SK-N-MC (cell line): ENCODE results near the gene SDK2.
"Not testable (repeated sequence)": the region's sequence is repeated elsewhere in the genome, so short reads cannot be mapped to it uniquely, and the experiment has no call there.

Experiments
- DNase-seq: peaks from one replicate; pipeline ENCODE4 v3.0.0-alpha.2; 2011; ENCODE audit warnings: low read depth, low spot score
- H3K27ac ChIP-seq: fragments of 200-600 bp; sonication (generic); 2 replicates; pipeline ENCODE4 v1.5.1; 2016; ENCODE audit warnings: mixed run types
- H3K36me3 ChIP-seq: fragments of 200-600 bp; sonication (generic); 2 replicates; pipeline ENCODE4 v1.6.1; 2017; ENCODE audit warnings: antibody characterized with exemption, low read length, mixed read lengths; ENCODE audit not compliant: insufficient read depth
- H3K4me3 ChIP-seq: fragments of 200-600 bp; sonication (generic); 2 replicates; pipeline ENCODE4 v1.5.1; 2016
- H3K9ac ChIP-seq: fragments of 200-600 bp; sonication (generic); 2 replicates; pipeline ENCODE4 v1.8.0; 2017; ENCODE audit warnings: mixed run types, mixed read lengths; ENCODE audit not compliant: insufficient read length
- H3K9me3 ChIP-seq: fragments of 200-600 bp; sonication (generic); 2 replicates; pipeline ENCODE4 v1.6.1; 2017; ENCODE audit warnings: low read depth, mild to moderate bottlenecking, antibody characterized with exemption, low read length, moderate library complexity, mixed read lengths
- EZH2 ChIP-seq: fragments of 200-600 bp; sonication (generic); IDR thresholded peaks from one replicate; pipeline ENCODE4 v1.6.1; 2017; ENCODE audit warnings: antibody characterized with exemption
- FOXP2 ChIP-seq: optimal IDR thresholded peaks from 2 replicates; pipeline ENCODE3; 2011; ENCODE audit warnings: mild to moderate bottlenecking, moderate library complexity; ENCODE audit not compliant: insufficient read depth; ENCODE audit errors: extremely low read length, control extremely low read depth
- POLR2AphosphoS5 ChIP-seq: IDR thresholded peaks from 2 replicates; pipeline ENCODE4 v1.6.1; 2012; ENCODE audit warnings: mild to moderate bottlenecking, low read depth, low read length, borderline replicate concordance

SDK2 gene

DNA sequence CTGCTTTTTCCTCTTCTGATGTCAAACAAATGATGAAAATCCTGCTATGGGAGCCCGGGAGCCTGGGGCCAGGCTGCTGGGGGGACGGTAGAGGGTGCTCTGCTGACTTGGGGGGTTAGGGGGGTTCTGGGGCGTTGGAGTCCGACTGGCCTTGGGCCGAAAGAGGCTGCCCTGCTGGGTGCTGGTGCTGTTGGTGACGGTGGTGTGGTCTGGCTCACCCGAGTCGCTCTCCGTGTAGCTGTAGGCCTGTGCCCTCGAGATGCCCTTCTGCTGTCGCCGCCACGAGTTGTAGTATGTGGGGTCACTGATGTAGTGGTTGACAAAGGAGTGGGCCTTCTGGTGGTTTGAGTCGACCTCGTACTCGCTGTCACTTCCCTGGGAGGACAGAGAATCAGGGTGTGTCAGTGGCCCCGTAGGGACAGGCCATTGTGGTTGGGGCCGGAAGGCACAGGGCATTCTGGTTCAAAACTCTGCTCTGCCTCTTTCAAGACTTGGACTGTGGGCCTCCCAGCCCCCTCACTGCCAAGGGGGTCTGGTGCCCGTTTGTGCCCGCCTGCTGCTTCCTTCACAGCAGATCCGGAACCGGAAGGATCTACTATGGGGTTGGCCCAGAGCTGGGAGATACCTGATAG, 305.6 kb downstream of the SDK2 start:
- DNase-seq = no peak
- Histone ChIP-seq H3K9ac (no peak overlapping the region), H3K27ac (no peak overlapping the region), H3K4me3 (no peak overlapping the region), H3K36me3 (no peaks in the 10 kb centered on the region), H3K9me3 (no peaks in the 10 kb centered on the region)
- TF ChIP-seq POLR2AphosphoS5 (no peak), FOXP2 (no peak), EZH2 (no peak)

DNA sequence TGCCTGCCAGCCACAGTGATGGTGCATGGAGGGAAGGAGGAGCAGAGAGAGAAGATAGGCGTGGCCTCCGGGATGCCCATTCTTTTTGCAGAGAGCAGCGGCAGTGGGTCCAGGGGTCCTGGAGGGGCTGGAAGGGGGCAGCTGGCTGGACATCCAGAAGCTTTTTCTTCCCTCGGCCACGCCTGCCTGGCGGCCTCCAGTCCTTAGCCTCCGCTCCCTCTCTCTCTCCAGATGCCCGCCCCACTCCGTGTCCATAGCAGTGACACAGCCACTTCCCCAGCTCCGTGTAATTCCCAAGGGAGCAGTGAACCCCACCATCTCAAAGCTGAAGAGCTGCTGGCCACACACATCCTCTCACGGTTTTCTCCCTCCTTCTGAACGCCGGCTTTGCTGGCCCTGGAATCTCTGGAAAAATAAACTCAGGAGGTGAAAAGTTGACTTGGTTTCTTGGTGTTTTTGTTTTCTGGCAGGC, 306.2 kb downstream of the SDK2 start:
- no peak for DNase-seq
- no peak overlapping the region for H3K4me3 ChIP-seq

DNA sequence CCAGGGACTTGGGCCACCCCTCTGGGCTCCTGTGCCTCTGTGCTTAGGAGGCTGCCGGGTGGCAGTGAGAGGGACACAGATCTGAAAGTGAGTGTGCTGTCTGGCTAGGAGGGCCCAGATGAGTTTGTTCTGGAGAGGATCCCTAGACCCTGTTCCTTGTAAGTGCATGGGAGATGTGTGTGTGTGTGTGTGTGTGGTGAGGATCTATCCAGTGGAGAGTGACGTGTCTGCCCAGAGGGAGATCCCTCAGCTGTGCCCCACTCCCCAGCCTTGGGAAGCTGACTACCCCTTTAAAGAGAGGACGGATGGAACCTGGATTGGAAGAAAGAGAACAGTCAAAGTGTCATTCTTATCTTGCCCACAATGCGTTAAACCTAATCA, 306.9 kb downstream of the SDK2 start:
- Histone ChIP-seq H3K9ac (no peak overlapping the region), H3K36me3 (no peaks in the 10 kb centered on the region), H3K27ac (no peak overlapping the region), H3K4me3 (no peak overlapping the region), H3K9me3 (no peaks in the 10 kb centered on the region)
- no peak for TF ChIP-seq EZH2
- no peak for TF ChIP-seq FOXP2
- DNase-seq = no peak

More for the DNA sequence above, 306.2 kb downstream of the SDK2 start:
- H3K27ac ChIP-seq = no peak overlapping the region
- no peaks in the 10 kb centered on the region for H3K36me3 ChIP-seq
- TF ChIP-seq POLR2AphosphoS5 (no peak), FOXP2 (no peak), EZH2 (no peak)
- H3K9ac ChIP-seq = no peak overlapping the region
- H3K9me3 ChIP-seq = no peaks in the 10 kb centered on the region

DNA sequence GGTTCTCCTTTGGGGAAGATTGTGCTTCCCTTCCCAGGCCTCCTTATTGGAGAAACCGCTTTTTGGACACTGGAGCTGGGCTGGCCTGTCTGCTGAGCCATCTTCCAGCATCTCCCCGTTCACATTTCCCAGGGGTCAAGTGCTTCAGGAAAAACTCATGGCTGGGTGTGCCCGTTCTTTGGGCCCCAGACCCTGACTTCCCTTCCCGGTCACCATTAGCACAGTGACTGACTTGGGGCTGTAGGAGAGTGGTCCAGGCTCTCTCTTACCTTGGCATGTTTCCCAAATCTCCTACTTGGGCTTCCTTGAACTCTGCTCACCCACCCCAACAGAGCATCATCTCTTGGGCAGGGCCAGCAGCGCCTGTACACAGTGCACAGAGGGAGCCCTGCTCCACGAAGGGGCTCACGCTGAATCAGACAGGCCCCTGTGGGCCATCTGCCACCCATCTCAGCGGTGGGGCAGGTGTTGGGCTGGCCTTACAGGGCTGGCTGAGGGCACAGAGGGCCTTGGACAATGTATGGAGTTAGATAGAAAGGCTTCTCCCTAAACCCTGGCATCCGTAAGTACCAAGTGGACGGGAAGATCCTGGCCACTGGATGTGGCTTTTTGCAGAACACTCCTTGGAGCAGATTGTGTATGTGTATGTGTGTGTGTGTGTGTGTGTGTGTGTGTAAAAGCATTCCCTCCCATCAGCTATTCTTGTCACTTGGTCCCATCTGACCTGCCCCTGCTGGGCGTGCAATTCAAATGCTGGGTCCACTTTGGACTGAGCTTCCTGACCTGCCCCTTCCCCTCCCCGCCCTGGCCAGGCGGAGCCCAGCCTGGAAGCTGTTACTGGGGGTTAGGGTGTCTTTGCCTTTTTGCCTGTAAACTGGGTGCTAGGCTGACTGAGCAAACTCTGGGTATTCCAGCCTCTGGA, 307.6 kb downstream of the SDK2 start:
- no peak for DNase-seq

DNA sequence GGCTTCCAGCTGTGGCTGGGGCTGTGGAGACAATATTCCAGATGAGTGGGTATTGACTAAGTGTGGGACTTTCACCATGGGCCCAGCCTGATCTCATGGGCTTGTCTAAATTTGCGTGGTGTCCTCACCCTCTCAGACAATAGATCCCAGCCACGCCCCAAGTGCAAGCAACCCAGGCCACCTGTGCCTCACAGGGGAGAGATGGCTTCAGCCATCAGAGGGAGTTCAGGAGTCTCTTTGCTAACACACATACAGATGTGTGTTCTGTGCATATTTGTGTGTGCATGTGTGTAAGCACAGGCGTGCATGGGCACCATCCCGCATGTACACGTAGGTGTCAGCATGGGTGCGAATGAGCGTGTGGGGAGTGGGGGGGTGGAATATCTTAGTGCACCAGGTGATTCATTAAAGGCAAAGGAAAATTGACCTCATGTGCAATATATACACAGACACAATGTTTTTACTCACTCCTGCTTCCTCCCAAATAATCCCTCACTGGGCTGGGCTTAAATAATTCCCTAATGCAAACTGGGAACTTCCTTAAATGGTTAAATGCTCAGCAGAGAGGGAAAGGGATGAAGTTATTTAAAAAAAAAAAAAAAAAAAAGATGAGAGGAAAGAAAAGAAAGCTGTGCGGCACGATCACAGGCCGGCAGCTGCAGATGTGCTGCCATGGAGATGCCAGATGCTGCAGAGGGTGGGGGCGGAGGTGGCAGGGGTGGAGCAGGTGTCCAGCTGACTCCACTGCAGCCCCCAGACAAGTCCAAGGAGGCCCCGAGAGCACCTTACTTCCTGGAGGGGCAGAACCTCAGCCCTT, 308.4 kb downstream of the SDK2 start:
- no peak overlapping the region for H3K9ac ChIP-seq
- H3K4me3 ChIP-seq = no peak overlapping the region
- no peaks in the 10 kb centered on the region for H3K9me3 ChIP-seq
- no peak for TF ChIP-seq POLR2AphosphoS5
- no peak for TF ChIP-seq EZH2
- TF ChIP-seq FOXP2 = no peak
- no peak overlapping the region for H3K27ac ChIP-seq
- H3K36me3 ChIP-seq = no peaks in the 10 kb centered on the region
- DNase-seq = no peak

More for the DNA sequence above, 307.6 kb downstream of the SDK2 start:
- Histone ChIP-seq H3K4me3 (no peak overlapping the region), H3K27ac (no peak overlapping the region), H3K36me3 (no peaks in the 10 kb centered on the region), H3K9me3 (no peaks in the 10 kb centered on the region), H3K9ac (no peak overlapping the region)
- TF ChIP-seq FOXP2 (no peak), EZH2 (no peak), POLR2AphosphoS5 (no peak)

DNA sequence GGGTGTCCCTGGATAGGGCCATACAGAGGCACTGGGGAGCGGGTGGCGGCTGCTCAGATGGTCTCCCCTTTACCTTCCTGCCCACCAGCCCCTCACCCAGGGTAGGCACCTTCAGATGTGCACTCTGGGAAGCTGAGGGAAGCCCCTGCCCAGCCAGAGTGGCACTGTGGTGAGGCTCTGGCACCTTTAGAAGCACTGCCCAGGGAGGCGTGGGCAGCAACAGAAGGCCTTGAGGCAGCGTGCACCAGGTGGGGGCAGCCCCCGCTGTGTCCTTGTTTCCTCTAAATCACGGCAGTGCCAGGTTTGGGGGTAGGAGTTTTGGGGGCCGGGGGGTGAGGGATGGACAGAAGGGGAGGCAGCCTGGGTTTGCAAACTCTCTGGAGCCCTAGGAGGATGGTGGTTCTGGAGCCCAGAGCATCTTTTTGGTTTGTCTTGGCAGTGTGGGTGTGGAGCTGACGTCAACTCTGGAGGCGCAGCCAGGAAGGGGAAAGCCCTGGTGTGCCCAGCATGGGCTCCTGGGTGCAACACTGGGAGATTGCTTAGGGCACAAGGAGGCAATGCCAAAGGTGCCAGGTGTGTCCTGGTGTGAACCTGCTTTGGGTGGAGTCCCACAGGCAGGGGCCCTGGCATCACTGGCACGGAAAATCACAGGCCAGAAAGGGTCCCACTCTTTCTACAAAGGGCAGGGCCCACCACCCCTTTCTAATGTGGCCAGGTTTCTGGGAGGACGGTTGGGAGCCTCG, 309.3 kb downstream of the SDK2 start:
- TF ChIP-seq POLR2AphosphoS5 (no peak), FOXP2 (no peak), EZH2 (no peak)
- H3K4me3 ChIP-seq = no peak overlapping the region
- no peaks in the 10 kb centered on the region for H3K36me3 ChIP-seq
- no peak for DNase-seq
- H3K27ac ChIP-seq = no peak overlapping the region
- H3K9ac ChIP-seq = no peak overlapping the region
- no peaks in the 10 kb centered on the region for H3K9me3 ChIP-seq

DNA sequence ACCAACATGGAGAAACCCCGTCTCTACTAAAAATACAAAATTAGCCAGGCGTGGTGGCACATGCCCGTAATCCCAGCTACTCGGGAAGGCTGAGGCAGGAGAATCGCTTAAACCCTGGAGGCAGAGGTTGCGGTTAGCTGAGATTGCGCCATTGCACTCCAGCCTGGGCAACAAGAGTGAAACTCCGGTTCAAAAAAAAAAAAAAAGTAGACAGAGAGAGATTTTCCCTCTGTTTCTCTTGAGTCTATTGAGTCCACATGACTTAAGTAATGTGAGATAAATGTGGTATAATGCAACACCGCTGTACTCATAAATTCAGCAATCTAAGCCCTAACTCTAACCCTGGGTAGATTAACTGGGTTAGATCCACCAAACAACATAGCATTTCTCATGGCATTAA, 310.8 kb downstream of the SDK2 start:
- not testable (repeated sequence) for H3K9me3 ChIP-seq, DNase-seq, H3K36me3 ChIP-seq
- H3K27ac ChIP-seq = peak overlapping the region; percentile 87
- peak overlapping the region; percentile 6 for H3K9ac ChIP-seq
- H3K4me3 ChIP-seq = peak overlapping the region; percentile 54

DNA sequence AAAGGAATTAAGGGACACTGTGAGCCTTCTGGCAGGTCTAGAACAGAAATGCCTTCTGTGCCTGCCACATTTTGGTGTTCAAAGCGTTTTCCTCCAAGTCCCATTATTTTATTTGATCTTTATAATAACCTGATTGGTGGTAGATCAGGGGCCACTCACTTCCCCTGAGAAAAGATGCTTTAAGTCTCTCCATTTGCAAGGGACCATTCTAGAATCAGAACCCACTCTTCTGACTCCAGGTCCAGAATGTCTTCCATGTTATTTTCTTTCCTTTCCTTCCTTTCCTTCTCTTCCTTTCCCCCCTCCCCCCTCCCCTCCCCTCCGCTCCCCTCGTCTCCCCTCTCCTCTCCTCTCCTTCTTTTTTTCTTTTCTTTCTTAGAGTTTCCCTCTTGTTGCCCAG, 313.2 kb downstream of the SDK2 start:
- Histone ChIP-seq H3K9me3 (no peaks in the 10 kb centered on the region), H3K27ac (no peak overlapping the region), H3K36me3 (no peaks in the 10 kb centered on the region), H3K9ac (no peak overlapping the region), H3K4me3 (no peak overlapping the region)
- DNase-seq = no peak
- no peak for TF ChIP-seq FOXP2
- no peak for TF ChIP-seq POLR2AphosphoS5
- no peak for TF ChIP-seq EZH2
